Measurements from ENCODE around the gene DENND1B. TPM values are rescaled to one million over a fixed set of nuclear protein-coding genes. Genes with fewer than 3 reads are reported as not detected.

Gene DENND1B
- total and polyA plus RNA-seq, 12 donors, result 1.5 to 36.3 (median 23.1) TPM

DNA sequence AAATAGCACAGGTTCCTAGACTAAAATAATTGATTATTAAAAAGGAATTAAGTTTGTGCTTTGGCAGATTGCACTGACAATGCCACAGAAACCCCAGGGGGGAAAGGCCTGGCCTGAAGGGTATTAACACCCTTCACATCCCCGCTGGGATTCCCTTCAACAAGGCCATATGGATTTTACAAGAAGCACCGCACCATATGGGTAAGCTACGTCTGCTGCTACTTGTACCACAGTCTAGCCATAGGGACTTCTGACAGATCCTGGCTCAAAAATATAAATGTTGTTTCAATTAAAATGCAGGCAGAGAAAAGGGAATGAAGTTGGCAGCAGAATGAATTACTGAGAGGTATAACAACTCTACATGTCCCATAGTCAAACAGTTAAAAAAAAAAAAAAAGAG, 101.0 kb downstream of the DENND1B start:
- no peaks in the 10 kb centered on the region for H3K9me3 ChIP-seq
- peaks cover 0 to 16% (median 3%) of the 10 kb centered on the region in 9 donors for H3K4me1 ChIP-seq
- intact Hi-C loops (cut with DNase I), result no loop called here
- no peaks in the 10 kb centered on the region for H3K27me3 ChIP-seq
- H3K27ac ChIP-seq, result no peak overlapping the region
- ATAC-seq, result no peak
- TF ChIP-seq, protein P1, sequence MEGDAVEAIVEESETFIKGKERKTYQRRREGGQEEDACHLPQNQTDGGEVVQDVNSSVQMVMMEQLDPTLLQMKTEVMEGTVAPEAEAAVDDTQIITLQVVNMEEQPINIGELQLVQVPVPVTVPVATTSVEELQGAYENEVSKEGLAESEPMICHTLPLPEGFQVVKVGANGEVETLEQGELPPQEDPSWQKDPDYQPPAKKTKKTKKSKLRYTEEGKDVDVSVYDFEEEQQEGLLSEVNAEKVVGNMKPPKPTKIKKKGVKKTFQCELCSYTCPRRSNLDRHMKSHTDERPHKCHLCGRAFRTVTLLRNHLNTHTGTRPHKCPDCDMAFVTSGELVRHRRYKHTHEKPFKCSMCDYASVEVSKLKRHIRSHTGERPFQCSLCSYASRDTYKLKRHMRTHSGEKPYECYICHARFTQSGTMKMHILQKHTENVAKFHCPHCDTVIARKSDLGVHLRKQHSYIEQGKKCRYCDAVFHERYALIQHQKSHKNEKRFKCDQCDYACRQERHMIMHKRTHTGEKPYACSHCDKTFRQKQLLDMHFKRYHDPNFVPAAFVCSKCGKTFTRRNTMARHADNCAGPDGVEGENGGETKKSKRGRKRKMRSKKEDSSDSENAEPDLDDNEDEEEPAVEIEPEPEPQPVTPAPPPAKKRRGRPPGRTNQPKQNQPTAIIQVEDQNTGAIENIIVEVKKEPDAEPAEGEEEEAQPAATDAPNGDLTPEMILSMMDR (IDR thresholded peaks at IDR 0.05), result no peak
- 93 to 95% methylated on average over 3 of the region's 3 CpGs for WGBS, 2 donors
- DNase-seq, result no peak
- H3K4me3 ChIP-seq, result no peak overlapping the region
- H3K36me3 ChIP-seq, result no peaks in the 10 kb centered on the region

DNA sequence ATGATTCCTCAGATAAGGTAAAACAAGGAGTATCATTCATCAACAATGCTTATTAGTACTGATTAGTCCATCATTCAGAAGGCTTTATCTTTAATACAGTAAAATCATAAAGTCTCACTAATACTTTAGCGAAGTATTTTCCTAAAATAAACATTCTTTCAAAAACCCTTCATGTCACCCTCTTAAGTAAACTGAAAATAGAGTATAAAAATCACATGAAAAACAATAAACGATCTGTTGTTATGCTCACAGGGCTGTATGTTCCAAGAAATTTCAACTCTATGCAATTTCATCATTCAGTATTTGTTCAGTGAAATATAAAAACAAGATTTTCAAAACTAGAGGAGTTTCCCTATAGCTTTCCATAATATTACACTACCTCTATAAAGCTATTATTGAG, 102.0 kb downstream of the DENND1B start:
- ATAC-seq (no peak), DNase-seq (no peak)
- no peak overlapping the region for H3K4me3 ChIP-seq
- TF ChIP-seq, protein P1 (IDR thresholded peaks at IDR 0.05), result no peak
- H3K36me3 ChIP-seq, result no peaks in the 10 kb centered on the region
- WGBS, 2 donors, result 91 to 93% methylated on average over 2 of the region's 2 CpGs
- H3K27me3 ChIP-seq, result no peaks in the 10 kb centered on the region
- no peak overlapping the region for H3K27ac ChIP-seq
- H3K9me3 ChIP-seq, result no peaks in the 10 kb centered on the region
- peaks cover 0 to 16% (median 3%) of the 10 kb centered on the region in 9 donors for H3K4me1 ChIP-seq
- intact Hi-C loops (cut with DNase I), result no loop called here

DNA sequence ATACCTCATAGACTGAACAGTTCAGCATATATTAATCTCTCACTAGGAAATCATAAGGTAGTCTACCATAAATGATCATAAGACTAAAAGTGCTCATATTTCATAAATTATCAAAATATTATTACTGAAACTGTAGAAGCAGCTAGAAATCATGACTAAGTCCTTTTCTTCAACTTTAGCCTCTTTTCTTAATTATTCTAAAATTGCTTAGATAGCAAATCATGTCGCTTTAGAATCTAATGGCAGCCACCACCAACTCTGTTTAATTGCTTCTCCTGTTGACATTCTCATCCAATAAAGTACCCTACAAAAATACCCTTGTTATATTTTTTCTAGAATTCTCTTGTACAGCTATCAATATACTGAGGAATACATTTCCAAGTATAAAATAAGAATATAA, 102.9 kb downstream of the DENND1B start:
- no peak for DNase-seq
- WGBS, 2 donors, result 100% methylated on average over 1 of the region's 1 CpG
- H3K4me1 ChIP-seq, result peaks cover 0 to 16% (median 3%) of the 10 kb centered on the region in 9 donors
- no peaks in the 10 kb centered on the region for H3K9me3 ChIP-seq
- no peak overlapping the region for H3K4me3 ChIP-seq
- no peak overlapping the region for H3K27ac ChIP-seq
- TF ChIP-seq, protein P1 (IDR thresholded peaks at IDR 0.05), result no peak
- no peaks in the 10 kb centered on the region for H3K27me3 ChIP-seq
- H3K36me3 ChIP-seq, result no peaks in the 10 kb centered on the region
- ATAC-seq, result no peak
- intact Hi-C loops (cut with DNase I), result no loop called here

DNA sequence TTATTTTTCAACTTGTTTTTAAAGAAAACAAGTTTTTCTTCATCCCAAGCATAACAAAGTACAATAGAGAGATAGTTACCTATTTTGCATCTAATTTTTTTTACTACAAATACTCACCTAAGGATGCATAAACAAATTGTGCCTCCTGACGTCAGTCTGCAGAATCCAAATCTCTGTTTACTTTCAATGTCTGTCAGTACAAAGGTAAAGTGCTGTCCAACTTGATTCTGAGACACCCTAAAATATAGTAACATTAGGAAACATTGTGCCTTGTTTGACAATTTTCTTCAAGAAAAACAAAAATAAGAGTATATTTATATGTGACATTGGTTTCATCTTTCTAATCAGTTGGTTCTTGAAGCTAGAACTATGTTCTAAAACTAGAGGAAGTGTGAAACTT, 103.4 kb downstream of the DENND1B start:
- no peaks in the 10 kb centered on the region for H3K36me3 ChIP-seq
- H3K27ac ChIP-seq, result no peak overlapping the region
- 66 to 71% methylated on average over 1 of the region's 1 CpG for WGBS, 2 donors

More for the DNA sequence above, 103.4 kb downstream of the DENND1B start:
- intact Hi-C loops (cut with DNase I), result no loop called here
- no peaks in the 10 kb centered on the region for H3K27me3 ChIP-seq
- TF ChIP-seq, protein P1 (IDR thresholded peaks at IDR 0.05), result no peak
- no peak for DNase-seq
- H3K4me3 ChIP-seq, result no peak overlapping the region
- ATAC-seq, result no peak
- no peaks in the 10 kb centered on the region for H3K9me3 ChIP-seq
- peaks cover 0 to 16% (median 3%) of the 10 kb centered on the region in 9 donors for H3K4me1 ChIP-seq

All from heart right ventricle (tissue), 16 donors.